SJCRH30 (cell line): ENCODE data around the gene POLA1. TPM values are rescaled to one million over a fixed set of nuclear protein-coding genes. Genes with fewer than 3 reads are reported as not detected.

Experiments used
- DNase-seq, 2 experiments: peaks; one replicate each; pipeline ENCODE4 v3.0.0-alpha.2; 2015 to 2020
- H3K27ac ChIP-seq: fragments of 250-450 bp; sonication (Bioruptor Pico); 2 replicates; pipeline ENCODE4 v1.5.1; 2020; ENCODE audit warnings: mild to moderate bottlenecking, moderate library complexity
- H3K27me3 ChIP-seq: fragments of 250-450 bp; sonication (Bioruptor Pico); 2 replicates; pipeline ENCODE4 v1.5.1; 2020; ENCODE audit warnings: mild to moderate bottlenecking, moderate library complexity
- H3K36me3 ChIP-seq: fragments of 250-450 bp; sonication (Bioruptor Pico); 2 replicates; pipeline ENCODE4 v1.5.1; 2020; ENCODE audit warnings: mild to moderate bottlenecking, moderate library complexity
- H3K4me1 ChIP-seq: fragments of 250-450 bp; sonication (Bioruptor Pico); 2 replicates; pipeline ENCODE4 v1.5.1; 2020; ENCODE audit warnings: mild to moderate bottlenecking, moderate library complexity
- H3K4me3 ChIP-seq: fragments of 250-450 bp; sonication (Bioruptor Pico); 2 replicates; pipeline ENCODE4 v1.5.1; 2020; ENCODE audit warnings: mild to moderate bottlenecking, moderate library complexity
- H3K9me3 ChIP-seq: fragments of 250-450 bp; sonication (Bioruptor Pico); replicated peaks from 2 replicates; pipeline ENCODE4 v1.5.1; 2020; ENCODE audit warnings: mild to moderate bottlenecking, moderate library complexity
- total RNA-seq: library from RNA; depleted of rRNA; stranded (reverse); fragments of >200 nt; shearing (Covaris generic); gene quantifications from 2 replicates; pipeline ENCODE4 v1.2.3, GENCODE V29; 2014; rRNA removed

POLA1 gene
- total RNA-seq, 1 experiment from 2014 or later, result 61.2 TPM

DNA sequence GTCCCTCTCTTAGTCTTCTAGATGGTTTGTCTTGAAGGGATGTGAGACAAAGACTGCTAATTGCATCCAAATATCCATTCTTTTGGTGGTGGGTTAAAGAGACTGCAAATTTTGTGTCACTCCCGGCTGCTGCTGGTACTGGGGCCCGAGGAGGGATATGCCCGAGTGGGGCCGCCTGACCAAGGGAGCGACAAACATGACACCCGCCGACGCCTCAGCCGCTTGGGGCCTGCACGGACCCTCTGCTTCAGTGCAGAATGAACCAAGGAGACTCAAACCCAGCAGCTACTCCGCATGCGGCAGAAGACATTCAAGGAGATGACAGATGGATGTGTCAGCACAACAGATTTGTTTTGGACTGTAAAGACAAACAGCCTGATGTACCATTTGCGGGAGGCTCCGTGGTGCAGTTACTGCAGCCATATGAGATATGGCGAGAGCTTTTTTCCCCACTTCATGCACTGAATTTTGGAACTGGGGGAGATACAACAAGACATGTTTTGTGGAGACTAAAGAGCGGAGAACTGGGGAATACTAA, 335.6 kb downstream of the POLA1 start:
- Histone ChIP-seq H3K4me1 (peaks cover 18% of the 10 kb centered on the region), H3K9me3 (no peaks in the 10 kb centered on the region), H3K36me3 (no peaks in the 10 kb centered on the region), H3K27me3 (no peaks in the 10 kb centered on the region), H3K27ac (peak overlapping the region; percentile 62), H3K4me3 (no peak overlapping the region)
- DNase-seq, result no peak

GRCh38 chrX:25034889-25035288, 341.2 kb downstream of the POLA1 start:
- Histone ChIP-seq H3K9me3 (no peaks in the 10 kb centered on the region), H3K27ac (no peak overlapping the region), H3K4me1 (no peaks in the 10 kb centered on the region), H3K36me3 (no peaks in the 10 kb centered on the region), H3K27me3 (no peaks in the 10 kb centered on the region), H3K4me3 (no peak overlapping the region)
- DNase-seq, result peak; percentile 19 to 58

GRCh38 chrX:25039036-25039435, 345.3 kb downstream of the POLA1 start:
- no peak overlapping the region for H3K4me3 ChIP-seq
- no peaks in the 10 kb centered on the region for H3K9me3 ChIP-seq
- H3K27me3 ChIP-seq, result no peaks in the 10 kb centered on the region
- H3K27ac ChIP-seq, result no peak overlapping the region
- no peak for DNase-seq
- H3K36me3 ChIP-seq, result no peaks in the 10 kb centered on the region
- H3K4me1 ChIP-seq, result no peaks in the 10 kb centered on the region

DNA sequence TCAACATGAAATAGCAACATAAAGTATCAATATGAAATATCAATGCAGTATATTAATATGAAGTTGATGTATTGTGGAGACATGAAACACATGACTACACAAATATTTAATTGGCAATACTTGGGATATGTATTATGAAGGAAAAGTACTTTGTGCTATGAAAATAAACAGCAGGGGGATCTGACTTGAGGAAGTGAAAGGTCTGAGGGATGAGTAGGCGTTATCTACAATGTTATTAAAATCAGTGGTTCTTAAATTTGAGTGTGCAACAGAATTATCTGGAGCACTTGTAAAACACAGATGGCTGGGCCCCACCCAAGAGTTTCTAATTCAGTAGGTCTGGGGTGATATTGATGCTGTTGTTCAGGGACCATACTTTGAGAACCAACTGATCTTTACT, 349.5 kb downstream of the POLA1 start:
- no peaks in the 10 kb centered on the region for H3K9me3 ChIP-seq
- H3K27ac ChIP-seq, result no peak overlapping the region
- H3K27me3 ChIP-seq, result no peaks in the 10 kb centered on the region
- H3K4me3 ChIP-seq, result no peak overlapping the region
- no peaks in the 10 kb centered on the region for H3K36me3 ChIP-seq
- H3K4me1 ChIP-seq, result peaks cover 10% of the 10 kb centered on the region
- DNase-seq, result no peak

Other genes starting within 250 kb of the POLA1 start
- 22.1 and 23.0 TPM in 2 replicates for gene PDK3, start 228.6 kb upstream of the POLA1 start, total RNA-seq
- gene PCYT1B, start 46.6 kb upstream of the POLA1 start, total RNA-seq, result 7.2 TPM in 2 replicates